T-helper 1 cell treated with Interleukin-12 subunit alpha and Interleukin-12 subunit beta and Interleukin-4 antibody, amounts not matched to agents 30 μg/mL and 1 μg/mL, for 36 hours (primary cell): ENCODE measurements around the gene FHOD3.
"Not testable (repeated sequence)": the region's sequence is repeated elsewhere in the genome, so short reads cannot be mapped to it uniquely, and the experiment has no call there.

Experiments
- H3K27ac Mint-ChIP-seq: one replicate; pipeline ENCODE4 v1.8.0; 2021; ENCODE audit warnings: mild to moderate bottlenecking, mixed read lengths
- H3K27me3 Mint-ChIP-seq: one replicate; pipeline ENCODE4 v1.8.0; 2021; ENCODE audit warnings: low read depth, mixed read lengths
- H3K36me3 Mint-ChIP-seq: one replicate; pipeline ENCODE4 v1.8.0; 2021; ENCODE audit warnings: low read depth, mixed read lengths
- H3K4me1 Mint-ChIP-seq: one replicate; pipeline ENCODE4 v1.8.0; 2021; ENCODE audit warnings: low read depth, mixed read lengths
- H3K4me3 Mint-ChIP-seq: one replicate; pipeline ENCODE4 v1.8.0; 2021; ENCODE audit warnings: mild to moderate bottlenecking, moderate library complexity, mixed read lengths
- H3K9me3 Mint-ChIP-seq: one replicate; pipeline ENCODE4 v1.8.0; 2021; ENCODE audit warnings: mixed read lengths

FHOD3 gene

GRCh38 chr18:36721351-36721750 is 423.8 kb downstream of the FHOD3 start:
- H3K9me3 Mint-ChIP-seq, H3K27ac Mint-ChIP-seq, H3K36me3 Mint-ChIP-seq, H3K27me3 Mint-ChIP-seq, H3K4me1 Mint-ChIP-seq, H3K4me3 Mint-ChIP-seq: not testable (repeated sequence)

- no peak overlapping the region for H3K27ac Mint-ChIP-seq
- H3K36me3 Mint-ChIP-seq: no peaks in the 10 kb centered on the region
- no peaks in the 10 kb centered on the region for H3K9me3 Mint-ChIP-seq
- H3K27me3 Mint-ChIP-seq: peaks cover 4% of the 10 kb centered on the region
- no peaks in the 10 kb centered on the region for H3K4me1 Mint-ChIP-seq
- no peak overlapping the region for H3K4me3 Mint-ChIP-seq
These were observed 426.7 kb downstream of the FHOD3 start for GRCh38 chr18:36724169-36724568.

DNA sequence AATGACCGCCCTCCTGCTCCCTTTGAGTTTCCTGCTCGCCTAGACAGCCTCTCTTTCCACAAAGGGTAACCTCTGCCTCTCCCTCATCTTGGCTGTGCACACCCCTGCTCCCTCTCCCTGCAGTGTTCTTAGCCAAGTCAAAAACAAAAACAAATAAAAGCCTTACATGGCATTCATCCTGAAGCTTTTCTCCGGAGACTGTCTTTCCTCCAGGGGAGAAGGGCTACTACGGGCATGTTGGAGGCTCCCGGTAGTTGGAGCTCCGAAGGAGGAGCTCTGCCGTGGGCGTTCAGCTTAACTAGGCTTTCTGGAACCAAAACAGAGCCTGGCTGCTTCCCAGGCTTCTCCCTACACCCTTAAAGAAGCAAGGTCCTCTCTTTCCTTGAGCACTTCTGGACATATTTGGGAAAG is 427.1 kb downstream of the FHOD3 start:
- no peaks in the 10 kb centered on the region for H3K9me3 Mint-ChIP-seq
- no peak overlapping the region for H3K4me3 Mint-ChIP-seq
- H3K27ac Mint-ChIP-seq: no peak overlapping the region
- H3K36me3 Mint-ChIP-seq: no peaks in the 10 kb centered on the region
- H3K27me3 Mint-ChIP-seq: peaks cover 4% of the 10 kb centered on the region
- H3K4me1 Mint-ChIP-seq: no peaks in the 10 kb centered on the region

GRCh38 chr18:36728345-36728744 is 430.8 kb downstream of the FHOD3 start:
- H3K4me3 Mint-ChIP-seq: no peak overlapping the region
- no peak overlapping the region for H3K27ac Mint-ChIP-seq
- H3K9me3 Mint-ChIP-seq: no peaks in the 10 kb centered on the region
- peaks cover 4% of the 10 kb centered on the region for H3K27me3 Mint-ChIP-seq
- no peaks in the 10 kb centered on the region for H3K4me1 Mint-ChIP-seq
- H3K36me3 Mint-ChIP-seq: no peaks in the 10 kb centered on the region

DNA sequence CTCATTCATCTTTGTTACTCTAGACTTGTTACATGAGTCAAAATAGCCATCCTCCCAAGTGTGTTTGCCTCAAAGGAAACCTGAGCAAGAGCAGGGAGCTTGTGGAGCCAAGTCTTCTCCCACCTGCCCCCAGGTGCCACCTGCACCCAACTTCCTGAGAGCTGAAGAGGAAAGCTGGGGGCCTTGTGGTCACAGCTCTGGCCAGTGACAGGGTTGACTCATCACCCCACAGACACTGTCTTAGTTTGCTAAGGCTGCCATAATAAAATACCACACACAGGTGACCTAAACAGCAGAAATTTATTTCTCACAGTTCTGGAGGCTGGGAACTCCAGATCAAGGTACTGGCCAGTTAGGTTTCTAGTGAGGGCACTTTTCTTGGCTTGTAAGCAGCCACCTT is 431.7 kb downstream of the FHOD3 start:
- no peaks in the 10 kb centered on the region for H3K36me3 Mint-ChIP-seq
- H3K27ac Mint-ChIP-seq: no peak overlapping the region
- H3K4me1 Mint-ChIP-seq: no peaks in the 10 kb centered on the region
- no peaks in the 10 kb centered on the region for H3K9me3 Mint-ChIP-seq
- peaks cover 4% of the 10 kb centered on the region for H3K27me3 Mint-ChIP-seq
- no peak overlapping the region for H3K4me3 Mint-ChIP-seq

GRCh38 chr18:36732264-36732663 is 434.8 kb downstream of the FHOD3 start:
- Mint-ChIP-seq H3K4me1 (no peaks in the 10 kb centered on the region), H3K4me3 (no peak overlapping the region), H3K27me3 (peaks cover 4% of the 10 kb centered on the region), H3K27ac (no peak overlapping the region), H3K36me3 (no peaks in the 10 kb centered on the region), H3K9me3 (no peaks in the 10 kb centered on the region)

- no peaks in the 10 kb centered on the region for H3K9me3 Mint-ChIP-seq
- no peak overlapping the region for H3K27ac Mint-ChIP-seq
- no peaks in the 10 kb centered on the region for H3K4me1 Mint-ChIP-seq
- H3K4me3 Mint-ChIP-seq: no peak overlapping the region
- H3K27me3 Mint-ChIP-seq: no peaks in the 10 kb centered on the region
- H3K36me3 Mint-ChIP-seq: no peaks in the 10 kb centered on the region
These were observed 435.6 kb downstream of the FHOD3 start for GRCh38 chr18:36733150-36733549.

- Mint-ChIP-seq H3K27me3 (no peaks in the 10 kb centered on the region), H3K4me3 (no peak overlapping the region), H3K36me3 (no peaks in the 10 kb centered on the region), H3K27ac (no peak overlapping the region), H3K9me3 (no peaks in the 10 kb centered on the region), H3K4me1 (no peaks in the 10 kb centered on the region)
These were observed 437.1 kb downstream of the FHOD3 start for GRCh38 chr18:36734596-36734995.

- H3K36me3 Mint-ChIP-seq: no peaks in the 10 kb centered on the region
- no peaks in the 10 kb centered on the region for H3K9me3 Mint-ChIP-seq
- H3K27me3 Mint-ChIP-seq: no peaks in the 10 kb centered on the region
- no peak overlapping the region for H3K4me3 Mint-ChIP-seq
- H3K27ac Mint-ChIP-seq: no peak overlapping the region
- H3K4me1 Mint-ChIP-seq: no peaks in the 10 kb centered on the region
These were observed 437.6 kb downstream of the FHOD3 start for GRCh38 chr18:36735130-36735529.

GRCh38 chr18:36736094-36736493 is 438.6 kb downstream of the FHOD3 start:
- H3K36me3 Mint-ChIP-seq: no peaks in the 10 kb centered on the region
- no peak overlapping the region for H3K27ac Mint-ChIP-seq
- H3K4me3 Mint-ChIP-seq: no peak overlapping the region
- H3K9me3 Mint-ChIP-seq: no peaks in the 10 kb centered on the region
- no peaks in the 10 kb centered on the region for H3K4me1 Mint-ChIP-seq
- H3K27me3 Mint-ChIP-seq: peaks cover 1% of the 10 kb centered on the region

GRCh38 chr18:36737316-36737715 is 439.8 kb downstream of the FHOD3 start:
- no peak overlapping the region for H3K27ac Mint-ChIP-seq
- H3K4me3 Mint-ChIP-seq: no peak overlapping the region
- H3K27me3 Mint-ChIP-seq: peaks cover 3% of the 10 kb centered on the region
- no peaks in the 10 kb centered on the region for H3K4me1 Mint-ChIP-seq
- no peaks in the 10 kb centered on the region for H3K9me3 Mint-ChIP-seq
- no peaks in the 10 kb centered on the region for H3K36me3 Mint-ChIP-seq

- H3K36me3 Mint-ChIP-seq: no peaks in the 10 kb centered on the region
- peaks cover 3% of the 10 kb centered on the region for H3K27me3 Mint-ChIP-seq
- H3K4me1 Mint-ChIP-seq: no peaks in the 10 kb centered on the region
- H3K9me3 Mint-ChIP-seq: no peaks in the 10 kb centered on the region
- H3K4me3 Mint-ChIP-seq: no peak overlapping the region
- no peak overlapping the region for H3K27ac Mint-ChIP-seq
These were observed 446.9 kb downstream of the FHOD3 start for GRCh38 chr18:36744261-36744876.

DNA sequence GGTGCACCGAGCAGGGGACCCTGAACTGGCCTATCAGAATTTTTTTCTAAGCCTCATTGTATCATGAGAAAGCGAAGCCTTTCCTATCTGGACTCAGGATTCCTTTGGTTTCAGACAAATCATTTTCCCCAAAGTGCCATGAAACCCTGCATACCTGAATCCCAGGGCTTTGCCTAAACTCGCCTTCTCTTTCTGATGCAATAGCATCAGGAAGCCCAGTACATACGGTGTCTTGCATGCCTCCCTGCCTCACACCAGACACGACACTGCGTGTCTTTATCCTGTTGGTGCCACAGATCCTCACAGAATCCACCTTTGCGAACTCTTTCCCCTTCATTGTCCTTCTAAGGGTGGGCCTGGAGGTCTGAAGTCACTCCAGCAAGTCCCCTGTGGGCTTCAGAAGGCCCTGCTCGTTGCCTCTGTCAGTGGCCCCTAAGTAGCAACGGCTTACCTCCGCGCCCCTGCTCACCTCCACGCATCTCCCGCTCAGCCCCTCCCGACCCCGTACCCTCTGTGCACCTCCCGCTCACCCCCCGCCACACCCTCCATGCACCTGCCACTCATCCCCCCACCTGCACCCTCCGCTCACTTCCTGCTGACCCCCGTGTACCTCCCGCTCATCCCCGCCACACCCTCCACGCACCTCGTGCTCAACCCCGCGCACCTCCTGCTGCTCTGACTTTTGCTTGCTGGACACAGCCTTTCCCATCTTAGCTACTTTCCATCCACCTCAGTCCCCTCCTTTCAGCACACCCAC is 447.9 kb downstream of the FHOD3 start:
- H3K27me3 Mint-ChIP-seq: peaks cover 3% of the 10 kb centered on the region
- no peaks in the 10 kb centered on the region for H3K9me3 Mint-ChIP-seq
- no peaks in the 10 kb centered on the region for H3K4me1 Mint-ChIP-seq
- no peak overlapping the region for H3K4me3 Mint-ChIP-seq
- no peaks in the 10 kb centered on the region for H3K36me3 Mint-ChIP-seq
- no peak overlapping the region for H3K27ac Mint-ChIP-seq

GRCh38 chr18:36752929-36753865 is 455.7 kb downstream of the FHOD3 start:
- Mint-ChIP-seq H3K4me1 (no peaks in the 10 kb centered on the region), H3K27ac (no peak overlapping the region), H3K36me3 (no peaks in the 10 kb centered on the region), H3K9me3 (no peaks in the 10 kb centered on the region), H3K27me3 (peaks cover 6% of the 10 kb centered on the region), H3K4me3 (no peak overlapping the region)

DNA sequence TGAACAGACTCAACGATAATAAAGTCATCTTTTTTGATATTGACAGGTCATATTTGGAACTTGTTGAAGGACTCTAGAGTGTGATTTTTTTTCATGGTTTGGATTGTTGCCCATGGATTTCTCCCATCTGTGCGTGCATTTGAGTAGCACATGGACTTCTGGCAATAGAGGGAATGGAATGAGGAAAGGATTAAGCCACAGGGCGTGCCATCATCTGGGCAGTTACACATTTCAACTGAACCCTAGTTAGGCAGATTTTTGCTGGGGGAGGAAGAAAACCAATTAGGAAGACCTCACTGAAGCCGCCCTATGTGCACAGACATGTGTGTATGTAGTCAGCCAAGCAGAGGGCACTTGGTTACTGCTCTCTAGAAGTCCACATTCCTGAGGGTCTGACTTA is 458.7 kb downstream of the FHOD3 start:
- Mint-ChIP-seq H3K9me3 (no peaks in the 10 kb centered on the region), H3K27me3 (peaks cover 6% of the 10 kb centered on the region), H3K4me1 (no peaks in the 10 kb centered on the region), H3K4me3 (no peak overlapping the region), H3K36me3 (no peaks in the 10 kb centered on the region), H3K27ac (no peak overlapping the region)
